ENCODE measurements around the gene ABHD14A.

ABHD14A gene

DNA sequence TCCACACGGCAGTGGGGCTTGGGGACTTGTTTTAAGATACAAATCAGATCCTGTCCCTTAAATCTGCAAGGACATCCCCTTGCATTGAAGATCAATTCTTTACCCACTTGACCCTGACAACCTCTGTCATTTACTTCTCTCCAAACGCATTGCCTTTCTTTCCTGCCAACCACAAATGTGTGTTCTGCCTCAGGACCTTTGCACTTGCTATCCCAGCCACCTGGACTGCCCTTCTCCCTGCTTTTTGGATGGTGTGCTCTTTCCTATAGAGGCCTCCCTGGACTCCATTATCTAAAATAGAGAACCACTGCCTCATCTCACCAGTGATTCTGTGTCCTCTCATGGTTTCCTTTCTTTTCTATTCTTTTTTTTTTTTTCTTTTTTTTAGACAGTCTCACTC, 22.3 kb downstream of the ABHD14A start:
- no peak for DNase-seq (ENCODE audit: low spot score)

DNA sequence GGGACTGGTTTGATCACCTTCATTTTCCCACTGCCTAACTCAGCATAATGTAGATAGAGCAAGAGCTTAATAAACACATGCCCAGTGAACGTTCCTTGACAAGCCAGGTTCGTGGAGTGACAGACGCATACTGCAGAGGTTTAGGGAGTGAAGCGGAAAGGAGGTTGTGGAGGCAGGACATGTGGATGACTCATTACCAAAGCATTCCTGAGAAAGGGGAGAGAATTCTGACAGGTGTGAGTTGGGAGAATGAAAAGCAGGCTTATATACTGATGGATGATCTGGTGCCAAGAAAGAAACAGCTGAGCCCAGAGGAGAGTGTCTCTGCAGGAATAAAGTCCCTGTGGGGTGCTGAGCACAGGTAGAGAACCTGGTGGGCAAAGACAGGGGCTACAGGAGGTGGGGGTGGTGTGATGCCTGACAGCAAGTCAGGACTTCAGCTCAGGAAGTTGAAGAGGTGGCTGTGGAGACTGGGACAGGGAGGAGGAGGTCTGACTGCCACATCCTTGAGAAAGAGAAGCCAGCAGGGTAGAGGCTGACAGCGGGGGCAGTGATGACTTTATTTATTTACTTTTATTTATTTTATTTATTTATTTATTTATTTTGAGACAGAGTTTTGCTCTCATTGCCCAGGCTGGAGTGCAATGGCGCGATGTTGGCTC, 23.2 kb downstream of the ABHD14A start:
- no peak for DNase-seq (ENCODE audit: low spot score)

DNA sequence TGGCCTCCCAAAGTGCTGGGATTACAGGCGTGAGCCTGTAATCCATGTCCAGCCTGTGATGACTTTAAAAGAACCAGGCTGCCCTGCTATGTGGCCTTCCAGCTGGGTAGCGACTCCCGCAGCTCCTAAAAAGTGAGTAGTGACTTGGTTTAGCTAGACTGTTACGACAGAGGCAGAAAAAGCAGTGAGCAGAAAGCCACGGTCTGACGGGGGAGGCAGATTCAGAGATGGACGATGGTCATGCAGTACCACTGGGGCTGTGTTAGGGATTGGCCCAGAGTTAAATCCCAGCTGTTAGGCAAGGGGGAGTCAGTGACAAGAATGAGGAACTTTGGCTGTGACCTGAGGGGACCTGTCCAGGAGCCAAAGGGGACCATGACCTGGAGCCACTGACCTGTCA, 23.9 kb downstream of the ABHD14A start:
- no peak for DNase-seq (ENCODE audit: low spot score)

DNA sequence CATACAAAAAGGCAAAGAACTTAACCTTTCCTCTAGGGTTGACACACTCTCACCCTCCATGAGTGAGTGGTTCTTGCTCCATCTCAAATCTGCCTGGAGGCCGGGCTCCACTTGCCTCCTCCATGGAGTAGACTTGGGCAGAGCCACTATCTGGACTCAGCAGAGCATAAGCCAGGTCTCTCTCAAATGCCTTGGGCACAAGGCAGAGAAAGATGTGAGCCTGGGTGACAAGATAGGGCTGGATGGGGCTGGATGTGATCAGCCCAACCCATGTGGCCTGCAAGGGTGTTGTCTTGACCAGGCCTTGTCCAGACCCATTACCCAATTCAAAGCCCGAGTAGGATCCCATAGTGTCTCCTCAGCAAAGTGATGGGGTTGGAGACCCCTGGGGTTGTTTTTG, 25.0 kb downstream of the ABHD14A start:
- no peak for DNase-seq (ENCODE audit: low spot score)

DNA sequence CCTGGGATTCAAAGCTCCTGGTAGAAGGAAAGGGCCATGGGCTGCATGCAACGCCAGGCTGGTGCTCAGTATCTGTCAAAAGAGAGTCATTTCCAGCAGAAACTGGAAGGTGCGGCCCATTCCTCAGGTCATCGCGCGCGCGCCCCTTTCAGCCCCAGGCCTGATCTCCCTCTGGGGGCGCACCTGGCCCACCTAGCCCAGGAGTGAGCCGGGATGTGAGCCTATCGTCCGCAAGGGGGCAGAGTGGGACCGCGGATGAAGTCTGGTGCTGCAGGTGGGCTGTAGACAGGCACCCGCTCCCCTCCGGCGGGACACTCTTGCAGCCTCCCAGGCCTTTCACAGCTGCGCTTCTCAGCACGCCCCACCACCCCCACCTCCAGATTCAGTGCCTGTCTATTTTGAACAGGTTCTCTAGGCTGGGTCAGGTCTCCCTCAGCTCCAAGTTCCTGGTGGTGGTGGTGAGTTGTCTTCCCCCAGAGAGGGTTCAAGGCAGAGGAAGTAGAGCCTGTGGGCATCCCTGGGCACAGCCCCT, 26.6 kb downstream of the ABHD14A start:
- peak; percentile 93 for DNase-seq (ENCODE audit: low spot score)

DNA sequence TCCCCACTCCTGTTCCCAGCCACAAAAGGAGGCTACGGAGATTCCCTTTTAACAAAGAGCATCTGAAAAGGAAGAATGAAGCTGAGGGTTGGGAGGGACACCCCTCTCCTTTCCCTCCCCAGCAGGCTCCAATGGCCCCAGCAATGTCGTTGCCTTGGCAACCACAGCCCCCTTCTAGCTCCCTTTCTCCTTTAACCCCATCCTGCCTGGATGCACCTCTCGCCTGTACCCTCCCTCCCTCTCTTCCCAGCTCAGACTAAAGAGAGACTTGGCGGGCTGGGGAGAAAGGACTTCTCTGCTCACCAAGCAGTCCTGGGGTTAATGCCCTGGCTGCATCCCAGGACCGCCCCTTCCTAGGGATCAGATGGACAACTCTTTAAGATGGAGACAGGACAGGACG, 27.9 kb downstream of the ABHD14A start:
- peak; percentile 64 for DNase-seq (ENCODE audit: low spot score)

DNA sequence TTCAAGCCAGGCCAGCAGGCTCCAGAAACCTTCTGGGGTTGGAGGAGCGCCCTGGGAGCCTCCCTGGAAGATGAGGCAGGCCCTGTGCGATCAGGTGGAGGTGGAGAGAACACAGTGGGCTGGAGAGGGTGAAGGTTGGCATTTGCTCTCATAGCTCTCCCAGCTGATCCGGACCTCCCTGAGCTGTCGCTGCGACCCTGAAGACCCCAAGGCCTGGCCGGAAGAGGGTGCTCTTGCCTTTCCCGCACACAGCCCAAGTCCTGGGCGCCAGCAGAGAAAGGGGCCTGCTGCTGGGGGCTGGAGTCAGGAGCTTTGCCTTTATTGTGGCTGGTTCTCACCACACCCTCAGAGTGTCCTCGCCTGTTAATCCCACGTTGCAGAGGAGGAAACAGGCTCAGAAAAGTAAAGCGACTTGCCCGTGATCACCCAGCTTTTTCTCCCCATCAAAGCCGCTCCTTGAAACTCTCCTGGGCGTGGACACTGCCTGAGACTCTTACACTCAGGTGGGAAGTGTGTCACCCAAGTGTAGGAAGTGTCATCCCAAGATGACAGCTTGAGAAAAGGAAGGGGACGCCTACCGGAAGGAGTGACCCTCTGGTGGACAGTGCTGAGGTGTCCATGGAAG, 29.4 kb downstream of the ABHD14A start:
- DNase-seq (ENCODE audit: low spot score): peak; percentile 86

DNA sequence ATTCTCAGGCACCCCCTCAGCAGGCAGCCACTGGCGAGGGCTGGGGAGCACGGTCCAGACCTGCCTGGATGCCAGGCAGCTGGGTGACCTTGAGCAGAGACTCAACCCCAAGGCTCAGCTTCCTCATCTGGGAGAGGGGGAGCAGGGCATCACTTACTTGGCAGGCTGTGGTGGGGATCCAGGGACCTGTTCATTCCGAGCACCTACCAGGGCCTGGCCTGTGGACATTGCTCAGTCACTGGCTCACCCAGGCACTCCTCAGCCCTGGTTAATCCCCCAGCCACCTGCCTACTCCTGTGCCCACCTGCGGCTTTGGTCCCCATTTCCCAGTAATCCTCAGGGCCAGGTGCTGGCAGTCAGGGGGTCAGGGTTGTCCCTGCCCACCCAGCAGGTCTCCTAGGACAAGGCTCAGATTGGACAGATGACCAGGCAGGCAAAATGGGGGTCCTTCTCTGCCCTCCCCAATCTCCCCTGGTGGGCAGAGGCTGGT, 30.1 kb downstream of the ABHD14A start:
- no peak for DNase-seq (ENCODE audit: low spot score)

DNA sequence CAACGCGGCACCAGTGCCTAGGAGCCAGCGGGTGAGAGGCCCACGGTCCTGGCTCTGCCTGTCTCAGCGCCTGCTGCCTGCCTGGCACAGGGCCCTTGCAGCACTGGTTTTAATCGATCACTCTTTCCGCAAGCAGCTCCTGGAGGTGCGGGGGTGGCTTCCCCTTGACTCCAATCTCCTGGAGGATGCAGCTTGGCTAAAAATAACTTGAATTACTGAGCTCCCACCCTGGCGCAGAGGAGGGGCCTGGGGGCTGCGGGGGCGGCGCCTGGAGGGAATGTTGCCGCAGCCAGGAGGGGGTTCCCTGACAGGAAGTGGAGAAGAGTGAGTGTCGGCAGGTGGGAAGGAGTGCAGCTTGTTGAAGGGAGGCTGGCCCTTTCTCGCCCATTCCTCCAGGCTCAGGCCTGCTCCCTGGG, 30.7 kb downstream of the ABHD14A start:
- peak; percentile 63 for DNase-seq (ENCODE audit: low spot score)

DNA sequence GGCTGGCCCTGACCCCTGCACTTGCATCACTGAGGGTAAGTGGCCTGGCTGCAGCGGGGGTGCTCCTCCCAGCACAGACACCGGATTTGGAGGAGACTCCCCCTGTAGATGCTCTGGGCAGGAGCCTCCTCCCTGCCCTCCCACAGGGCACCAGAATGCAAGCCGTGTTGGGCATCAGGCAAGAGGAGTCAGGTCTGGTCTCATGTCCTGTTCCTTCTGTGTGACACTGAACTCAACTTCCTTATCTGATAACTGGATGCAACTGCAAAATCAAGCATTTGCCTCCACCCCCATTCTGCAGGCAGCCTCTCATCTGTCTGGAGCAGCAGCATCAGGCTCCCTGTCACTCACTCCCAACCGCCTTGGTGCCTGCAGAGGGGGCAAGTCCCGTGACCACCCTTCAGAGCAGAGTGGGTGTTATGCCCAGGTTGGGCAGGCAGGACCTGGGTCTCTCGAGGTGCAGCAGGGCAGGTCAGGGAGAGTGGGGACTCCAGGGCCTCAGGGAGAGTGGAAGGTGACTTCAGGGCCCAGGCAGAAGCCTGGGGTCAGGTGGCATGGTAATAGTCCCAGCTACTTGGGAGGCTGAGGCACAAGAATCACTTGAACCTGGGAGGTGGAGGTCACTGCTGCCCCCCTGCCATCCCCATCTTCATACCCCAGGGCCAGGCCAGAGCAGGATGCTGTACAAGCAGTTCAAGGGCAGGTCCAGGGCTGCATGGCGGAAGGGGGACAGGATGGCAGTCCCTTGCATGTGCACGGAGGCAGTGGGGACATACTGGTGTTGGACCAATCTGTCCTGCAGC, 31.4 kb downstream of the ABHD14A start:
- no peak for DNase-seq (ENCODE audit: low spot score)

DNA sequence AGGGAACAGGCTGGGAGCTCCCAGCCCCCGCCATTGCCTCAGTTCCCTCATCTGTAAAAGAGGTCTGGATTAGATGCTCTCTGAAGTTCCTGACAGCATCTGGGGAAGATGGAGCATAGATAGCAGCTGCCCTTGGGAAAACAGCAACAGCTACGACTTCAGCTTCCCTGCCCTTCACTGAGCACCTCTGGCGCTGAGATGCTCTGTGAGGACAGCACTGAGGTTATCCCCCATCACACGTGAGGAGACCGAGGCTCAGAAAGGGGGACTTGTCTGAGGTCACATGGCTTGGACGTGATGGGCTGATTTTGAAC, 31.9 kb downstream of the ABHD14A start:
- no peak for DNase-seq (ENCODE audit: low spot score)

DNA sequence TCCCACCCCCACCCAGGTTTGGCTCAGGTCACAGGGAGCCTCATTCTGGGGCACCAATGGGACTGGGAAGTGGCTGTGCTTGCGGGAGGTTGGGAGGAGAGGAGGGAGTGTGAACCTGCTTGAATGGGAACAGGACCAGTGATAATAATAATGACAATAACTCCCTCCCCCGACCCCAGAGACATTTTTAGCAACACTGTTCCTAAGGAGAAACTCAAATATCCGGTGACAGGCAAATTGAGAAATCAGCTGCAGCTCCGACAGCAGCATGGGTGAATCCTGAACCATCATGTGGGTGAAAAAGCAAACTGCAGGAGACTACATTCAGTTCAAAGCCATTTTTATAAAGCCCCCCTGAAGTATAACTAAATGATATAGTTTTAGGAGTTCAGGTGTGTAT, 32.4 kb downstream of the ABHD14A start:
- no peak for DNase-seq (ENCODE audit: low spot score)

DNA sequence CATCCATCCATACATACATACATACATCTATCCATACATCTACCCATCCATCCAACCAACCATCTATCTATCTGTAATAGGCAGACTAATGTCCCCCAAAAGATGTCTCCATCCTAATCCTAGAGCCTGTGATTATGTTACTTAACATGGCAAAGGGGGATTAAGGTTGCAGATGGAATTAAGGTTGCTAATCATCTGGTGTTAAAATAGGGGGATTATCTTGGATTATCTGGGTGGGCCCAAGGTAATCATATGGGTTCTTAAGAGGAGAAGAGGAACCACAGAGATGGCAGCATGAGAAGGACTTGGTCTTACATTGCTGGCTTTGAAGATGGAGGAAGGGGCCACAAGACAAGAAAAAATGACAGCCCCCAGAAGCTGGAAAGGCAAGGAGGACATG, 35.6 kb downstream of the ABHD14A start:
- DNase-seq (ENCODE audit: low spot score): no peak

DNA sequence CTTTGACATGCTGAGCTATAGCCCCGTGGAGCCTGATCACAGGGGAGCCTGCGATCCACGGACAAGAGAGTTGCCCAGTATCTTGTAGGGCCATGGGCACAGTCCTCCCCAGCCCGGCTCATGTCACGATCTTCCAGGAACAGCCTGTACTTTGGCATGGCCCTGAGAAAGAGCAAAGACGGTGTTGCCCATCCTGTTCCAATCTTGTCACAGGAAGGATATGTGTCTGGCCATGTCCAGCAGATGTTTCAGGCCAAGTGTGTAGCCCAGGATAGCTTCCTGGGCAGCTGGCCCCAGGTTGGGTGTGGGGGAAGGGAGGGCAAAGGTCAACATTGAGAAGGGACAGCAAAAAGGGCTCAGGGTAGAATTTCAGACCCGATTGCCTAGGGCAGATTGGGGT, 37.8 kb downstream of the ABHD14A start:
- no peak for DNase-seq (ENCODE audit: low spot score)

DNA sequence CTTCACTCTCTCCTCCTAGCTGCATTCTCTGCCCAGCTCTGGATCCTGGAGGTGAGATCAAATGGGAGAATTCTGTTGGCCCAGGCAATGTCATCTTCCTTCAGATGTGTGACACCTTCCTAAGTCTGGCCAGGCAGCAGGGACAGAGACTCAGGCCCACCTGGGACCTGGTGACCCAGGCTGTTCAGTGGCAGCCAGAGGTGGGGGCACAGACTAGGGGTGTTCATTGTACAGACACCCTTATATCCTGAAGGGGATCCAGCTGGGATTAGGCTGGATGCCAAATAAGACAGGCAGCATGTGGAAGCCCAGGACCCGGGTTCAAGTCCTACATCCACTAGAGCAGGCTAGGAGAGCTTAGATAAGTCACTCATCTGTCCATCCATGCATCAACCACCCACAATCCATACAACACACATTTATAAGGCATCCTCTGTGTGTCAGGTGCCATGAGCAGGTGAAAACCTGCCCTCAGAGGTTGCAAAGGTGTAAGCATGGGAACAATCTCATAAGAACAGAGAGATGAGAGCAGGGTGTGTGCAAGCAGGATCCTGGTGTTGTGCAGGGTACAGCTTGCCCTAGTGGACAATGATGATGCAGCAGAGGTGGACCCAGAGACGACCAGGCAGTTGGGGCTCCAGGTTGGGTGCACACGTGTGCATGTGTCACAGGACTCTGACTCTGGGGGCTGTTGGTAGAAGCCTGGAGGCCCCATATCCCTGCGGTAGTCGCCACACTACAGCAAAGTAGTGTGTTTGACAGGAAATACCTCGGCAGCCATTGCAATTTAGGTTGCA, 39.1 kb downstream of the ABHD14A start:
- no peak for DNase-seq (ENCODE audit: low spot score)

DNA sequence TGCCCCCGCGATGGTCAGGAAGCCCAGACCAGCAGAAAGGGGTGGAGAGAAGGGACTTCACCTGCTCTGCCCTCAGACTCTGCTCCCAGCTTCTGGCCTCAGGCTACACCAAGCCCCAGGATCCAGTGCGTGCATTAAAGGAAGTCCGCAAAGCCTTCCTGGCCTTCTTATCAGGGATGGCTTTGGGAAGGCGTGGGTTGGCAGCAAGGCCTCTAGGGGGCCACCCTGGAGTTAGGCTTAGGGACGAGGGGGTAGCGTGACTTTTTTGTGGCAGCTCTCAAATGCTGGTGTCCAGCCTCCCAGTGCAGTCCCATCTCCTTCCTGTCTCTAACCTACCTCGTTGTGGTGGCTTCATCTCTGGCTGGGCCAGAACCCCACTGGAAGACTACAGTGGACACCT, 39.7 kb downstream of the ABHD14A start:
- DNase-seq (ENCODE audit: low spot score): no peak

DNA sequence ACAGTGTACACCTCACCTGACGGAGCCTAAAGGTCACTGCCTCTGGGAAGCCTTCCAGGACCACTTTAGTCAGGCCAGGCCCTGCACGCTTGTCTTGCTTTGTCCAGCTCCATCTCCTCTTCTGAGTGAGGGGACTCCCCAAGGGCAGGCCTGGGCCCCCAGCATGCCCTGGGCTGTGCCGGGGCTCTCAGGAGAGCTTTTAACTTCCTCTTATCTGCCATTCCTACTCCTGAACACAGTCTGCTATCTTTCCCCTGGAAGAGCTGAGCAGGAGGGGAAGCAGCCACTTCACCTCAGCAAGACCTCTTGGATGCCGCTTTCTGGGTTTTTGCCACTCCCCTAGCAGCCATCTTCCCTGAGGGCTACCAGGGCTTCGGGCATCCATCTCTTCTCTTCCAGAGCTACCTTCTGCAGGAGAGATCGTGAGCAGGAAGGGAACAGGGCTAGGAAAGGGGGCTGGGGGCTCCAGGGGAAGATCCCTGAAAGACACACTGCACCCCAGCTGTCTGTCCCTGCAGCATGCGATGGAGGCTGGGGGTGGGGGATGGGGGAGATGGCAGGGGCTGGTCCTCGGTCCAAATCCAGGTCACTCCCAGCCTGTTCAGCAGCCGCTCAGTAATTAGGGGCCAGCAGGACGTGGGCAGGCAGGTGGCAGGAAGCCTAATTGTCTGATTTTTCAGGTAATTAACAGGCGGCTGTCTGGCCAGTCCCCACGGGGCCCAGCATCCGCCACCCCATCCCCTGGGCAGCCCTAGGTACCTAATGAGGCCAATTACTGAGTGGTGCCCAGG, 40.8 kb downstream of the ABHD14A start:
- DNase-seq (ENCODE audit: low spot score): no peak

DNA sequence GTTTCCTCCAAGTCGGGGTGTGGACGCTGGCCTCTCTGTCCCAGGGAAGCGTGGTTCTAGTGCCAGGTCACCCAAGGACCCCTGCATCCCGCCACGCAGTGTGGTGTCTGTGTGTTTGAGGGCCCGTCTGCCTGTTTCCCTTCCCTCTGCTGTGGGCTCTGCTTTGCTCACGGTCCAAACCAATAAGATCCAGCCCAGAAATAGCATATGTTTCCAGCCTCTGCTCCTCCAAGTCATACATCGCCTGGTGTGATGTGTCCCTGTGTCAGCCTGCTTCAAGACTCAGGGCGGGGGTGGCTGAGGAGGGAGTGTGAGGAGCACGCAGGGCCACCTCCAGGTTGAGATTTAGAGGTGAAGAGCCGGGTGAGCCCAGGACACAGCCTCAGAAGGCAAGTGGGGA, 42.7 kb downstream of the ABHD14A start:
- DNase-seq (ENCODE audit: low spot score): no peak

DNA sequence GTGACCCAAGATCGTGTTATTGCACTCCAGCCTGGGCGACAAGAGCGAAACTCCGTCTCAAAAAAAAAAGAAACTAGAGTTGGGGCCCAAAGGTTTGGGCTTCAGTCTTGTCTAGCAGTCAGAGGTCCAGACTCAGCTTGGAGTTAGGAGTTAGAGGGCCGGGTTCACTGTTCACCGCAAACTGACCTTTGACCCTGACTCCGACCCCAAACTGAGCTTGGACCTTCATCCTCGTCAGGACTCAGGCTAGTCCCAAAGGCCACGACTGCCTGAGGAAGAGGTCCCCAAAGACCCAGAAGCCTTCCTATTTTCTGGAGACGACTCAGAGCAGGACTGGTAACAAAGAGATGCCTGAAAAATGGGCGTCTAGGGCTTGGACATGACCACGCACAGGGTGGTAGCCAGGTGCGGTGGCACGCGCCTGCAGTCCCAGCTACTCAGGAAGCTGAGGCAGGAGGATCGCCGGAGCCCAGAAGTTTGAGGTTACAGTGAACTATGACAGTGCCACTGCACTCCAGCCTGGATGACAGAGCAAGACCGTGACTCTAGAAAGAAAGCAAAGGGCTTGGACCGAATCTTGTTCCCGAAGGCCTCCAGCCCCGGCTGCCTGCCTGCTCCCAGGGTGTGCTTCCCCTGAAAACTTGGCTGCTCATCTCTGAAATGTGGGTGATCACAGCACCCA, 43.6 kb downstream of the ABHD14A start:
- no peak for DNase-seq (ENCODE audit: low spot score)

DNA sequence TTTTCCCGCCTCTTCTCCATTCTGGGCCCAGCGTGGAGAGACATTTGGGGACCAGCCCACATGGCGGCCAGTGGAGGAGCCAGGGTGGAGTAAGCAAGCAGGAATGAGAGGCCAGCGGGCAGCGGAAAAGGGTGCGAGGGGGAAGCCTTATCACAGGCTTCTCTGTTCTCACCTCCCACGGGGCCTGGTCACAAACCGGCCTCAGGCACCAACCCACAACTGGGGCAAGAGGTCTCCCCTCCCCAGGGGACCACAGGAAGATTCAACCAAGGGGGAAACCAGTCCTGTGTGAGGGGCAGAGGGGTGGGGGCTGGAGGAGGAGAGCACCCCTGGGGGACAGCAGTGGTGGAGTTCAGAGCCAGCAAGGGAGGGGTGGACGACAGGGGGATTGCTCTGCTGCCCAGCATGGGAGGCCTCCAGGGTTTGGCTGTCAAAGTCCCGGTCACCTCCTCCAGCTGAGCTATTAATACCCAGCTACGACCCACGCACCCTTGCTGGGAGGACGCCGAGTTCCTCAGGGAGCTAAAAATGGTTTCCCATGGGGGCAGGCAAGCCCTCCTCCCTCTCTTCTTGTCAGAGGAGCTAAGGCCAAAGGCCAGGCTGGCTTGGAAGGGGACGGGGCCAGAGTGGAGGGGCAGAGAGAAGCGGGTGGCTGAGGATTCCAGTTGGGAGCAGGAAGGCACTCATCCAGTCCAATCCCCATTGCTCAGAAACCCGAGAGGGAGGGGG, 44.7 kb downstream of the ABHD14A start:
- DNase-seq (ENCODE audit: low spot score): no peak

Data from ecto neural progenitor cell (in vitro differentiated cells).